HFFc6 (cell line): Measurements from ENCODE around the gene ADARB1. TPM values are rescaled to one million over a fixed set of nuclear protein-coding genes. Genes with fewer than 3 reads are reported as not detected.
A peak's percentile ranks its signal among the peaks of the same experiment; 100 is the strongest.

ENCODE experiments used
- DNase-seq: peaks from one replicate; pipeline ENCODE4 v3.0.0-alpha.2; 2018
- H3K27ac Mint-ChIP-seq: 2 replicates; pipeline ENCODE4 v1.8.0; 2020; ENCODE audit warnings: mild to moderate bottlenecking, mixed read lengths
- H3K27me3 Mint-ChIP-seq: 2 replicates; pipeline ENCODE4 v1.8.0; 2021; ENCODE audit warnings: mild to moderate bottlenecking, moderate library complexity, mixed read lengths; ENCODE audit not compliant: insufficient read depth
- H3K36me3 Mint-ChIP-seq: 2 replicates; pipeline ENCODE4 v1.8.0; 2021; ENCODE audit warnings: low read depth, mixed read lengths
- H3K4me1 Mint-ChIP-seq: 2 replicates; pipeline ENCODE4 v1.8.0; 2020; ENCODE audit warnings: low read depth, mixed read lengths
- H3K4me3 Mint-ChIP-seq: 2 replicates; pipeline ENCODE4 v1.8.0; 2020; ENCODE audit warnings: mild to moderate bottlenecking, moderate library complexity, mixed read lengths
- H3K9me3 Mint-ChIP-seq: 2 replicates; pipeline ENCODE4 v1.8.0; 2020; ENCODE audit warnings: mild to moderate bottlenecking, mixed read lengths
- total RNA-seq, 6 experiments: library from RNA; stranded (reverse); fragmentation: NEBNext Ultra II Directional; extraction: Animal tissue kit (Norgen Biotek cat#: 25700); gene quantifications; 2 replicates in 1 of 6; 3 replicates in 5 of 6; pipeline ENCODE4 v1.2.3, GENCODE V29; 2021
- TF ChIP-seq, protein P1 (sequence below): fragments of 200-600 bp; sonication (generic); IDR thresholded peaks from 2 replicates; pipeline ENCODE4 v1.5.0; 2021; ENCODE audit warnings: antibody characterized with exemption, mild to moderate bottlenecking

ADARB1 gene
- total RNA-seq, 6 experiments from 2014 or later, result 1.7 to 3.2 (median 2.2) TPM

DNA sequence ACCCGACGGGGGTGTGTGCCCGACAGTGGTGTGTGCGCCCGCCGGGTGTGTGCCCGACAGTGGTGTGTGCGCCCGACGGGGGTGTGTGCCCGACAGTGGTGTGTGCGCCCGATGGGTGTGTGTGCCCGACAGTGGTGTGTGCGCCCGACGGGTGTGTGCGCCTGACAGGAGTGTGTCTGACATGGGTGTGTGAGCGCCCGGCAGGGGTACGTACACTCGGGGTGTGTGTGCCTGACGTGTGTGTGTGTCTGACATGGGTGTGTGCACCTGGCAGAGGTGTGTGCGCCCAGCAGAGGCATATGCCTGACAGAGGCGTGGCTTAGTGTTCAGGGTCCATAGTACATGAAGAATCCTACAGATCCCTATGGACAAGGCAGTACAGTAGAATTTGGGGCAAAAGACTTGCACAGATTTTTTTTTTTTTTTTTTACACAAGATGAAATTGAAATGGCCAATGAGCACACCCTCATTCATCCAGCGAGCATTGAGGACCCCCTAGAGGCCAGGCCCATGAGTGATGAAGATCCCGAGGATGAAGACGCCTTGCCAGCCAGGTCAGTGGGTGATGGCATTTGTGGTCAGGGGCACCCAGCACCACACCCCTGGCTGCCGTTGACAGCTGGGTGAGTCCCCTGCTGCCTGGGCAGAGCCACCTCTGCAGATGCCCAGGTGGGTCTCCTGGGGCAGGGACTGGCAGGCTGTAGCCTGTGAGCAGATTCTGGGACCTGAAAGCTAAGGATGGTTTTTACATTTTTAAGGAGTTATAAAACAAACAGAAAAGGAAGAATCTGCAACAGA, 60.1 kb downstream of the ADARB1 start:
- Mint-ChIP-seq H3K4me1 (peaks cover 46% of the 10 kb centered on the region), H3K27me3 (no peaks in the 10 kb centered on the region; the same call in 1 of the 2 replicates), H3K27ac (no peak overlapping the region), H3K36me3 (no peaks in the 10 kb centered on the region), H3K9me3 (no peaks in the 10 kb centered on the region), H3K4me3 (no peak overlapping the region)
- TF ChIP-seq, protein P1, sequence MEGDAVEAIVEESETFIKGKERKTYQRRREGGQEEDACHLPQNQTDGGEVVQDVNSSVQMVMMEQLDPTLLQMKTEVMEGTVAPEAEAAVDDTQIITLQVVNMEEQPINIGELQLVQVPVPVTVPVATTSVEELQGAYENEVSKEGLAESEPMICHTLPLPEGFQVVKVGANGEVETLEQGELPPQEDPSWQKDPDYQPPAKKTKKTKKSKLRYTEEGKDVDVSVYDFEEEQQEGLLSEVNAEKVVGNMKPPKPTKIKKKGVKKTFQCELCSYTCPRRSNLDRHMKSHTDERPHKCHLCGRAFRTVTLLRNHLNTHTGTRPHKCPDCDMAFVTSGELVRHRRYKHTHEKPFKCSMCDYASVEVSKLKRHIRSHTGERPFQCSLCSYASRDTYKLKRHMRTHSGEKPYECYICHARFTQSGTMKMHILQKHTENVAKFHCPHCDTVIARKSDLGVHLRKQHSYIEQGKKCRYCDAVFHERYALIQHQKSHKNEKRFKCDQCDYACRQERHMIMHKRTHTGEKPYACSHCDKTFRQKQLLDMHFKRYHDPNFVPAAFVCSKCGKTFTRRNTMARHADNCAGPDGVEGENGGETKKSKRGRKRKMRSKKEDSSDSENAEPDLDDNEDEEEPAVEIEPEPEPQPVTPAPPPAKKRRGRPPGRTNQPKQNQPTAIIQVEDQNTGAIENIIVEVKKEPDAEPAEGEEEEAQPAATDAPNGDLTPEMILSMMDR, result no peak
- no peak for DNase-seq

DNA sequence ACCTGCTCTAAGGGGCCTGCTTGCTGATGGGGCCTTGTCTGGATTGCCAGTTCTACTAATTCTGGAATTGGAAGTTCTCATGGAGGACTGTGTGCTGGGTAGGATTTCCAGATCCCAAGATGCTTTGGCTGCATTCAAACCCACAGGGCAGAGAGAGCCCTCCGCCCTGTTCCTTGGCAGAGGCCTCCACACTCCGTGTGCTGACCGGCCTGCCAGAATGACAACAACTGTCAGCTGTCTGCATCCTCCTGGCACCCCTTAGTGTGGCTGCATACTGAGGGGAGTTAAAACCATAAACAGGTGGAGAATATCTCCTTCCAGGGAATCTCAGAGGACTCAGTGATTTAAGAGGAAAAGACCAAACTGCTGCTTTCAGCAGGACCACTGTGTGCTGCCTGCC, 60.7 kb downstream of the ADARB1 start:
- DNase-seq, result no peak
- H3K27me3 Mint-ChIP-seq, result no peaks in the 10 kb centered on the region; the same call in none of the 2 replicates
- TF ChIP-seq, protein P1, result no peak
- no peaks in the 10 kb centered on the region for H3K9me3 Mint-ChIP-seq
- peaks cover 40% of the 10 kb centered on the region for H3K4me1 Mint-ChIP-seq
- H3K4me3 Mint-ChIP-seq, result no peak overlapping the region
- no peak overlapping the region for H3K27ac Mint-ChIP-seq
- no peaks in the 10 kb centered on the region for H3K36me3 Mint-ChIP-seq

DNA sequence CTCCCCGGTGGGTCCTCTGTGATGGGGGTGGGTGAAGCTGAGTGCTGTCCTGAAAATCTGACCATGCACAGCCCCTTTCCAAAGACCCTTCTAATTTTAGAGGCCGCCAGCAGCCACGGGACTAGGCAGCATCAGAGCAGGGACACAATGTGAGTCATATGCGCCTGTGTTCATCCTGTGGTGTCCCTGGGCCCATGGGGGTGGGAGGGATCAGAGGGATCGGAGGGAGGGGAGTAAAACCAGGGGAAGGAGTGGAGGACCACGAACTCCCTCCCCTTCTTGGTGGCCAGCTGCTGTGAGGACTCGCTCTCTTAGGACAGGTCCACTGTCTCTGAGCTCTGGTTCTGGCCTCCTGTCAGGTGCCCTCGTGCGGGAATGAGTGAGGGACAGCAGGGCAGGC, 61.5 kb downstream of the ADARB1 start:
- H3K27me3 Mint-ChIP-seq, result no peaks in the 10 kb centered on the region; the same call in none of the 2 replicates
- no peak for DNase-seq
- TF ChIP-seq, protein P1, result no peak

DNA sequence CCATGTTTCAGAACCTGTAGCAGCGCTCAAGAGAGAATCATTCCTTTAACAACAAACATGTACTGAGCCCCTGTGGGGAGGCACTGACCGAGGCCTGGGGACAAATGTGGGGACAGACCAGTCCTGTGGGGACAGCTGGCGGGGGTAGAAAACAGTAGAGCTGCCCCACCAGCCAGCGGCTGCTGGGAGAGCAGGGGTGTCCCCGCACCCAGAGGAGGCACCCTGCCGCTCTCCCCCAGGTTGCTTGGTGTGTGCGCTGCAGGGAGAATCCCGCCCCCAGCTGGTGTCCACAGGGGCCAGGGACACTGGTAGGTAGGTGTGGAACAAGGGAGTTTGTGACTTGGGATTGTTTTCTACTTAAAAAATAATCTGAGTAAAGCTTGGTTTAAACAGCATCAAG, 62.1 kb downstream of the ADARB1 start:
- H3K9me3 Mint-ChIP-seq, result no peaks in the 10 kb centered on the region
- H3K4me1 Mint-ChIP-seq, result peaks cover 33% of the 10 kb centered on the region
- DNase-seq, result no peak
- H3K27ac Mint-ChIP-seq, result no peak overlapping the region
- no peaks in the 10 kb centered on the region for H3K36me3 Mint-ChIP-seq
- no peaks in the 10 kb centered on the region; the same call in none of the 2 replicates for H3K27me3 Mint-ChIP-seq
- TF ChIP-seq, protein P1, result no peak
- H3K4me3 Mint-ChIP-seq, result no peak overlapping the region

More for the DNA sequence above, 61.5 kb downstream of the ADARB1 start:
- Mint-ChIP-seq H3K36me3 (no peaks in the 10 kb centered on the region), H3K4me3 (no peak overlapping the region), H3K27ac (no peak overlapping the region), H3K4me1 (peaks cover 40% of the 10 kb centered on the region), H3K9me3 (no peaks in the 10 kb centered on the region)

DNA sequence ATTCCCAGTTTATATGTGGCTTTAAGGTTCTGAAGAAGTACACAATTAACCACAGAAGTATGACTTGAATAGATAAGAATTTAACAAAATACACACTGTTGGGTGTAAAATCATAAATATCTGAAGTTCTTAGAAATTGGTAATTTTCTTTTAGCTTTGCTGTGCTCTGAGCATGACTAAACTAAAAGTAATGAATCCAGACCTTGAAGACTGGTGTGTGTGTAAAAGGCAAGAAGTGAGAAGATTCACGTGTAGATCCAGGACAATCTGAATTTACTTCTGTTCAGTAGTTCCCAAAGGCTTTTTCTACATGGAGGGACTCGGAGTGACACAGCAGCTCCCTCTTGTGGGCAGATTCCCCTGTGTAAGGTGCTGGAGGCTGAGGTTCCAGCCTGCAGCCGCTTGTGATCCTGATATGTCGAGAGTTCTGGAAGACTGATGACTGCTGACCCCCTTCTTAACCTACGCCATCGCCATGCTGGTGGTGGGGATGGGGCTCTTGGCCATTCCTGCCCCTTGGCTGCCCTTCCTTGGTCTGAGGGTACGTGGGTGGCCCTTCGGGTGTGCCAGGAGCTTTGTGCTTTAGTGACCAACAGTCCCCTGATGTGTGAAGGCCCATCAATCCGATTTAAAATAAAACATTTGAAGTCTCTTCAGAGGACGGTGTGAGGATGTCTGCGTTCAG, 62.7 kb downstream of the ADARB1 start:
- Mint-ChIP-seq H3K9me3 (no peaks in the 10 kb centered on the region), H3K36me3 (no peaks in the 10 kb centered on the region), H3K4me1 (peaks cover 34% of the 10 kb centered on the region)

More for the DNA sequence above, 62.7 kb downstream of the ADARB1 start:
- Mint-ChIP-seq H3K4me3 (no peak overlapping the region), H3K27ac (peak overlapping the region; percentile 27; the same call in 1 of the 2 replicates), H3K27me3 (no peaks in the 10 kb centered on the region; the same call in none of the 2 replicates)
- peak; percentile 87 for DNase-seq
- TF ChIP-seq, protein P1, result peak; percentile 90
